ENCODE results near the gene MYO3A.
"Not testable (repeated sequence)": the region's sequence is repeated elsewhere in the genome, so short reads cannot be mapped to it uniquely, and the experiment has no call there.

The MYO3A gene

DNA sequence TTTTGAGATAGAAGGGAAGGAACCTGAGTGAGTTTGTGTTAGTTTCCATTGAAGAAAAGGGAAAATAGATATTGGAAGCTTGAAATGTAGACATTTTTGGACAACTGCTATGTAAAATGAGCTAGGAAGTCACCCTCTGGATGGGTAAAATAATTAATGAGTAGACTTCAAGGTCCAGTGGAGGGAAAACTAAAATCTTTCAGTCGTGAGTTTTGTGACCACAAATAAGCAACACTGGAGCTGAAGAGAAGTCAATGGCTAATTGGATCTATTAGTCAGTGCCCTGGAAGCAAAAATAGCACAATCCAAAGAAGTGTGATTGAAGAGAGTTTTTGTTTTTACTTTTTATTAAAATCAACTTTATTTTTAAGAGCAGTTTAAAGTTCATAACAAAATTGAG lies 123.4 kb downstream of the MYO3A start:
- DNase-seq (ENCODE audit: extremely low spot score, insufficient read length, low read depth), result no peak
- no peak for FAIRE-seq

DNA sequence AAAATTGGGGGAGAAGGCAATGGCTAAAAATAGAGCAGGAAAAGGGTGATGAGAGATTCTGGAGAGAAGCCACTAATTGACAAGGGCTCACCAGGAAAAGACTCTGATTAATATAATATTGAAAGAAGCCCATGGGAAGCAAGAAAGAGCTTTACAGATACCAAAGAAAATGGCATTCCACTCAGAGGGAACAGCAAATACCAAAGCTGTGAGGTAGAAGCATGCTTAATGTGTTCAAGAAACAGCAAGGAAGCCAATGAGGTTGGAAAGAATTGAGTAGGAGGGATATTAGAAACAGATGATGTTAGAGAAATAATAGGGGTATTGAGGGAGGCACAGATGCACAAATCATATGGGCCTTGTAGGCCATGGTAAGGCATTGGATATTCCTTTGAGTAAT lies 130.1 kb downstream of the MYO3A start:
- FAIRE-seq (no peak), DNase-seq (ENCODE audit: extremely low spot score, insufficient read length, low read depth) (no peak)

- FAIRE-seq, result no peak
- no peak for DNase-seq (ENCODE audit: extremely low spot score, insufficient read length, low read depth)
Measured at GRCh38 chr10:26067680-26068079, 133.7 kb downstream of the MYO3A start.

DNA sequence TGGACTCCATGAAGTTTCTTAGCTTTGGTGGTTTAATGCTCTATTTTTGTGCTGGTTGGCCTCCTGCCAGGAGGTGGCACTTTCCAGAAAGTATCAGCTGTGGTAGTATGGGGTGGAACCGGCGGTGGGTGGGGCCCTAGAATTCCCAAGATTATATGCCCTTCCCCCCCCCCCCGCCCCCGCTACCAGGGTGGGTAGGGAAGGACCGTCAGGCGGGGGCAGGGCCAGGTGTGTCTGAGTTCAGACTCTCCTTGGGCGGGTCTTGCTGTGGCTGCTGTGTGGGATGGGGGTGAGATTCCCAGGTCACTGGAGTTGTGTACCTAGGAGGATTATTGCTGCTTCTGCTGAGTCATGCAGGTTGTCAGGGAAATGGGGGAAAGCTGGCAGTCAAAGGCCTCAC lies 146.9 kb downstream of the MYO3A start:
- DNase-seq (ENCODE audit: extremely low spot score, insufficient read length, low read depth); FAIRE-seq: not testable (repeated sequence)

DNA sequence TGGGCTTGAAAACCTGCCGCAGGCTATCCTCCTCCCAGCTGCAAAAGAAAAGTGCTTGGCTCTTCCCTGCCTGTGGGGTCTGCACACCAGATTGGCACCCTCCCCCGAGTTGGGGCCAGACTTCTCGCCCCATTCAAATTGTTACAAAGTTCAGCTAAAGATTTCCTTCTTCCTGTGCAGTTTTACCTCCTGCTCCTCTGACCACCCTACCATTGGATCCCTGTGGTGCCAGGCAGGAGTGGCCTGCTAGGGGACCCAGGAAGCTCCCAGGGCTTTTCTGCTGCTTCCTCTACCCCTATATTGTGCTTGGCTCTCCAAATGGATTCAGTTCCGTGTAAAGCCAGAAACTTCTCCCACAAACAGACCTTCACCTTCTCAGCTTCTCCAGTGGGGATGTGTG lies 147.4 kb downstream of the MYO3A start:
- DNase-seq (ENCODE audit: extremely low spot score, insufficient read length, low read depth) (no peak), FAIRE-seq (no peak)

DNA sequence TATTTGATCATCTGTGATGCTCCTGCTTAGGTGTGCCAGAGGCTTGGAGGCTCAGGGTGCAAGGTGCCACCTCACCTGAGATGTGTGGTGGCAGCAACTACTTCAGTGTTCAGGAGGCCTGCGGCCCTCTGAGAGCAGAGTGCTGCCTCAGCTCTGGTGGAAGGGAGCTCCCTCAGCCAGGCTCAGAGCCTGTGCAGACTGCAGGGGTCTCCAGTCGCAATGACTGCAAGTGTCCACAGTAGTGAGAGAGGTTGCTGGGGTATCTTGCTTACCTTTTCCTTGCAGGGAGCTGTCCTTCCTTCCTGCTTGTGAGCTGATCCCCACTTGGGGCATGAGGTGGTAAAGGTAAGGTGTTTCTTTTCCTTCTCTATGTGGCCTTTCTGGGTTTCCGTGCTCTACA lies 151.5 kb downstream of the MYO3A start:
- FAIRE-seq (no peak), DNase-seq (ENCODE audit: extremely low spot score, insufficient read length, low read depth) (no peak)

- FAIRE-seq, result no peak
- no peak for DNase-seq (ENCODE audit: extremely low spot score, insufficient read length, low read depth)
Measured at GRCh38 chr10:26087666-26088065, 153.6 kb downstream of the MYO3A start.

- DNase-seq (ENCODE audit: extremely low spot score, insufficient read length, low read depth) (no peak), FAIRE-seq (no peak)
Measured at GRCh38 chr10:26090026-26090425, 156.0 kb downstream of the MYO3A start.

- DNase-seq (ENCODE audit: extremely low spot score, insufficient read length, low read depth) (no peak), FAIRE-seq (no peak)
Measured at GRCh38 chr10:26090762-26091161, 156.7 kb downstream of the MYO3A start.

- no peak for DNase-seq (ENCODE audit: extremely low spot score, insufficient read length, low read depth)
- no peak for FAIRE-seq
Measured at GRCh38 chr10:26093229-26093628, 159.2 kb downstream of the MYO3A start.

DNA sequence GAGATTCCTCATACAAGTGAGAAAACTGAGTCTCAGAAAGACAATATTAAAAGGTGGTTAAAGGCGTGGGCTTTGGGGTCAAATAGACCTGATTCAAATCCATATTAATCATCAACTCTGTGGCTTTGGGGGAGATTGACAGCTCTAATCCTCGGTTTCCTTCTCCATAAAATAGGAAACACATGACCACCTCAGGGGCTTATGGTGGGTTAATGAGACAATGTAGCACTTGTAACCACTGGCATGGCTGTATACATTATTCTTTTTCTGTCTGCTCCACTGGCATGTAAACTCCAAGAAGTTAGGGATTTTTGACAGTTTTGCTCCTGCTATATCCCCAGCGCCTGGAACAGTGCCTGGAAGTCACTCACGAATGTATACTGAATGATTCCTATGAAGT lies 161.8 kb downstream of the MYO3A start:
- DNase-seq (ENCODE audit: extremely low spot score, insufficient read length, low read depth) (no peak), FAIRE-seq (no peak)

DNA sequence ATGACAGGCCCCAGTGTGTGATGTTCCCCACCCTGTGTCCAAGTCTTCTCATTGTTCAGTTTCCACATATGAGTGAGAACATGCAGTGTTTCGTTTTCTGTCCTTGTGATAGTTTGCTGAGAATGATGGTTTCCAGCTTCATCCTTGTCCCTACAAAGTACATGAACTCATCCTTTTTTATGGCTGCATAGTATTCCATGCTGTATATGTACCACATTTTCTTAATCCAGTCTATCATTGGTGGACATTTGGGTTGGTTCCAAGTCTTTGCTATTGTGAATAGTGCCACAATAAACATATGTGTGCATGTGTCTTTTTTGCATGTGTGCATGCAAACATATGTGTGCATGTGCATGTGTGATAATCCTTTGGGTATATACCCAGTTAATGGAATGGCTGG lies 163.5 kb downstream of the MYO3A start:
- not testable (repeated sequence) for FAIRE-seq

DNA sequence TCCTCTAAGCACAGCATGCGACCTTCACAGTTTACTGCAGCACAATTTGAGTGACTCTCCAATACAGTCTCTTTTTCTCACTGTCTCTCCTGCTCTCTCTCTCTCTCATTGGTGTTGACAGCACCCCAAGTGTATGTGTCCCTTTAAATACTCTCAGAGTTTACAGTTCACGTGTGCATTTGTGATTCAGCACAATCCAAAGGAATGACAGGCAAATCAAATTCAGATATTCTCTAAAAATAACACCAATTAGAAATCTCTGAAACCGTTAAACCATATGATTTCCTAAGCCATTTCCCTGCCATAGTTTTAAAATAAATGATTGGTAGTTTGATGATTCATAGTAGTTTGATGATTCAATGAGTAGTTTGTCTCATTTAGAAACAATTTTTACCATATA lies 178.5 kb downstream of the MYO3A start:
- DNase-seq (ENCODE audit: extremely low spot score, insufficient read length, low read depth) (no peak), FAIRE-seq (no peak)

More for the DNA sequence above, 163.5 kb downstream of the MYO3A start:
- not testable (repeated sequence) for DNase-seq (ENCODE audit: extremely low spot score, insufficient read length, low read depth)

DNA sequence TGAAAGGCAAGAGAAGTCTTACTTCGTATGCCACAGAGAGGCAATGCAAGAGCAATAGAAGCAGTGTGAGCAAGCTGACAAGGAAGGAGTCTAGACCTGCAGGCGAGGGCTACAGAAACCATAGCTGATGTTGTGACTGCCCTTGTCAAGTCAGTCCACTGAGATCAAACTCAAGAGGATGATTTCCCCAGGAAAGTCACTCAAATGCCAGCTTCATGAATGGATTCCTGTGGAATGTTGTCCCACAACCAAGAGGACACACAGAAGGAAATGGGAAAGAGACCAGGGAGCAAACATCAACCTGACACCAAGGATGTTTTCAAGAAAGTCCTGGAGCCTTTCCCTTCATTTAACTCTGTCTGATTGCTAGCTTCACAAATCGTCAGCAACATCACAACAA lies 204.6 kb downstream of the MYO3A start:
- FAIRE-seq (no peak), DNase-seq (ENCODE audit: extremely low spot score, insufficient read length, low read depth) (no peak)

- DNase-seq (ENCODE audit: extremely low spot score, insufficient read length, low read depth) (no peak), FAIRE-seq (no peak)
Measured at GRCh38 chr10:26156019-26156418, 222.0 kb downstream of the MYO3A start.

DNA sequence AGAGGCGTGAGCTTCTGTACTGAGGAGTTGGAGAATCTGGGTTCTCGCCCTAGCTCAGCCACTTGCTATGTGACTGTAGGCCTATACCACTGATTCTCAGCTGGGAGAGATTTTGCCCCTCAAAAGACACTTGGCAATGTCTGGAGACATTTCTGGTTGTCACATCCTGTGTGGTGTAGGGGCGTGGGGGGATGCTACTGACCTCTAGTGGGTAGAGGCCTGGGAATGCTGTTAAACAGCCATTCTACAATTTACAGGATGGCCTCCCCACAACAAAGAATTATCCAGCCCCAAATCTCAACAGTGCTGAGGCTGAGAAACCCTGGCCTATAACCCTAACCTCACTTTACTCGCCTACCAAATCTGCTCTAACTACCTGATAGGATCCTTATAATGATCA lies 223.7 kb downstream of the MYO3A start:
- DNase-seq (ENCODE audit: extremely low spot score, insufficient read length, low read depth), result no peak

DNA sequence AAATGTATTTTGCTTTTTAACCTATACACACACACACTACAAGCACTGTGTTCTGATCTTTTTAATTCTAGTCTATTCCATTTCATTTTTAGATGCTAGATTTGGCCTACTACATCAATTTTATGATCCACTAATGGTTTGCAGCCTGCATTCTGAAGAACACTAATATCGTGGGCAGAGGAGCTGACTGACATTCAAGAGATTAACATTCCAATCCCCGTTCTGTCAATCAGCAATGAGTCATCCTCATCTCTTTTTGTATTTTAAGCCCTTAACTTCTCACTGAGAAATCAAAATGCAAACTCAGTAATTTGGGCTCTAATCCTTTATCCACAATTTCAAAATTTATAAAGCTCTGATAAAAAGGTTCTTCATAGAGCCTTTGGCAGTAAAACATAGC lies 235.4 kb downstream of the MYO3A start:
- FAIRE-seq (no peak), DNase-seq (ENCODE audit: extremely low spot score, insufficient read length, low read depth) (no peak)

More for the DNA sequence above, 223.7 kb downstream of the MYO3A start:
- no peak for FAIRE-seq

DNA sequence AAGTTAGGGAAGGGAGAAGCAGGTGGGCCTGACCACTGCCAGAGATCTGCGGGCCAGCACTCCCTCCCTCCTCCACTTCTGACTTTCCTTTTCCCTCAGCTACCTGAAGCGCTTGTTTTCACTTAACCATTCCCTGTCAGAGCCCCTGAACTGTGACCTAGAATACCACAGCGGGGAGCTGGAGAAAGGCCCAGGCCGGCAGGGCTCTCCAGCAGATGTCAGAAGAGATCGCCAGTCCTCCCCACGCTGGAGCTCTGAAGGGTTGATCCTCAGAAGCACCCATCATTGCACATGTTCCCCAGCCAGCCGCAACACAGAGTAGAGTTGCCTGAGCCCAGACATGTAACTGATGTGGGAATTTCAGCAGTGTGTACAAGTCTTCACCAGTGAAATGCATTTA lies 238.1 kb downstream of the MYO3A start:
- DNase-seq (ENCODE audit: extremely low spot score, insufficient read length, low read depth) (no peak), FAIRE-seq (no peak)

GRCh38 chr10:26173837-26174236 lies 239.8 kb downstream of the MYO3A start:
- FAIRE-seq, result no peak
- no peak for DNase-seq (ENCODE audit: extremely low spot score, insufficient read length, low read depth)

DNA sequence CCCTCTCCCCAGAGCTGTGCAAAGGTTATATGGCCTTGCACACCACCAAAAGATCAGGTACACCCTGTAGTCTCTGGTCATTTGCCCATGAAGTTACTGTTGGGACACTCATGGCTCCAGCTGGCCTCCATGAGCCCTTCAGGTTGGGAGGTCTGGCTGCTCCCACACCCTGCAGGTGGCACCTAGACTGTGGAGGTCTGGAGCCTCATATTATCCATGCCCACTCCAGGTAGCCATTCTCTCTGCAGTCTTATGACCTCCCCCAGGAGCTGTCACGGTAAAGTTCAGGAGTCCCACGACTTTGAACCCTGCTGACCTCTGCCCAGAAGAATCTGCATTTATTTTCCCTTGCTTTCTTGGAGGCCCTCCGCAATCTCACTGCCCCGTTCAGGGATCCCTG lies 243.3 kb downstream of the MYO3A start:
- FAIRE-seq (no peak), DNase-seq (ENCODE audit: extremely low spot score, insufficient read length, low read depth) (no peak)

GRCh38 chr10:26194275-26194674 lies 260.2 kb downstream of the MYO3A start:
- FAIRE-seq, result no peak
- no peak for DNase-seq (ENCODE audit: extremely low spot score, insufficient read length, low read depth)

GRCh38 chr10:26197248-26197647 lies 263.2 kb downstream of the MYO3A start:
- DNase-seq (ENCODE audit: extremely low spot score, insufficient read length, low read depth) (no peak), FAIRE-seq (no peak)

GRCh38 chr10:26198119-26198518 lies 264.1 kb downstream of the MYO3A start:
- DNase-seq (ENCODE audit: extremely low spot score, insufficient read length, low read depth) (no peak), FAIRE-seq (no peak)
